ENCODE data around the gene SERHL2.
A peak's percentile ranks its signal among the peaks of the same experiment; 100 is the strongest.
"Not testable (repeated sequence)": the region's sequence is repeated elsewhere in the genome, so short reads cannot be mapped to it uniquely, and the experiment has no call there.

SERHL2 gene

DNA sequence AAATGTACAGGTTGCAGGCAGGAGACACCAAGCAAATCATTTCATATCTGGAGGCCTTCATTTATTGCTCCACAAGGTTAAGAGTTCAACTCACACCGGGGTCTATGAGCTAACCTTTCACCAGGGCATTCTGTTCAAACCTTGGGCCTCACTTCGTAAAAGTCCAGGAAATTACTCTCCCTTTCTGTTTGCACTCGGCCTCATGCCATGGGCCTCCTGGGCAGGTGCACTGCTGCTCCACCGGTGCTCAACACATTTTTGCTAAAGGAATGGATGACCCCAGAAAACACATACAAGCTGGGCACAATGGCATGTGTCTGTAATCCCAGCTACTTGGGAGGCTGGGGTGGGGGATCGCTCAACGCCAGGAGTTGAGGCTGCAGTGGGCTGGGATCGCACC lies 17.6 kb upstream of the SERHL2 start:
- no peak for DNase-seq

DNA sequence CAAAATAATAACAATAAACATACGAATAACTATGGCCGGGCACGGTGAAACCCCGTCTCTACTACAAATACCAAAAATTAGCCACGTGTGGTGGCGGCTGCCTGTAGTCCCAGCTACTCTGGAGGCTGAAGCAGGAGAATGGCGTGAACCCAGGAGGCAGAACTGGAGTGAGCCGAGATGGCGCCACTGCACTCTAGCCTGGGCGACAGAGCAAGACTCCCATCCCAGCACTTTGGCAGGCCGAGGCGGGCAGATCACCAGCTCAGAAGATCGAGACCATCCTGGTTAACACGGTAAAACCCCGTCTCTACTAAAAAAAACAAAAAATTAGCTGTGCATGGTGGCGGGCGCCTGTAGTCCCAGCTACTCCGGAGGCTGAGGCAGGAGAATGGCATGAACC lies 17.1 kb upstream of the SERHL2 start:
- not testable (repeated sequence) for DNase-seq

DNA sequence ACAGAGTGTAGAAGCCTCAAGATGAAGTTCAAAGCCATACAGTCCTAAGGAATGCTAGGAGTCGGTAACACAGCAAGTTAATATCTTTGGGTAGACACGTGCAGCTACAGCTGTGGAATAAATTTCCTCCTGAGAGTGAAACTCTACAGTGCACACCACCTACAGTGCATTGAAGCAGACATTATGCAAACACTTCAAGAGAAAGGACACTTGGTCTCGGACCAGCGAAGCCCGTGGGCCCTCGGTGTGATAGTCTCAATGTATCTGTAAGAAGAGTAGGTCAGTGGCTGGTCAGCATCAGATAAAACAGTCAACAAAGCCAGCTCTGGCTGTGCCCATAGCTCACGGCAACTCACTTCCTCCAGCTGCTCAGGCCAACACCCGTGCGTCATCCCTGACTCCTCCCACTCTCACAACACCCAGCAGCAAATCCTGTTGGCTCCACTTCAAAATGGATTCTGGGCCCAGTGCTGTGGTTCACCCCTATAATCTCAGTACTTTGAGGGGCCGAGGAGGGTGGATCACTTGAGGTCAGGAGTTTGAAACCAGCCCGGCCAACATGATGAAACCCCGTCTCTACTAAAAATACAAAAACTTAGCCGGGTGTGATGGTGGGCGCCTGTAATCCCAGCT lies 16.4 kb upstream of the SERHL2 start:
- not testable (repeated sequence) for DNase-seq

DNA sequence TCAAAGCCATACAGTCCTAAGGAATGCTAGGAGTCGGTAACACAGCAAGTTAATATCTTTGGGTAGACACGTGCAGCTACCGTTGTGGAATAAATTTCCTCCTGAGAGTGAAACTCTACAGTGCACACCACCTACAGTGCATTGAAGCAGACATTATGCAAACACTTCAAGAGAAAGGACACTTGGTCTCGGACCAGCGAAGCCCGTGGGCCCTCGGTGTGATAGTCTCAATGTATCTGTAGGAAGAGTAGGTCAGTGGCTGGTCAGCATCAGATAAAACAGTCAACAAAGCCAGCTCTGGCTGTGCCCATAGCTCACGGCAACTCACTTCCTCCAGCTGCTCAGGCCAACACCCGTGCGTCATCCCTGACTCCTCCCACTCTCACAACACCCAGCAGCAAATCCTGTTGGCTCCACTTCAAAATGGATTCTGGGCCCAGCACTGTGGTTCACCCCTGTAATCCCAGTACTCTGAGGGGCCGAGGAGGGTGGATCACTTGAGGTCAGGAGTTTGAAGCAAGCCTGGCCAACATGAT lies 14.5 kb upstream of the SERHL2 start:
- not testable (repeated sequence) for DNase-seq

DNA sequence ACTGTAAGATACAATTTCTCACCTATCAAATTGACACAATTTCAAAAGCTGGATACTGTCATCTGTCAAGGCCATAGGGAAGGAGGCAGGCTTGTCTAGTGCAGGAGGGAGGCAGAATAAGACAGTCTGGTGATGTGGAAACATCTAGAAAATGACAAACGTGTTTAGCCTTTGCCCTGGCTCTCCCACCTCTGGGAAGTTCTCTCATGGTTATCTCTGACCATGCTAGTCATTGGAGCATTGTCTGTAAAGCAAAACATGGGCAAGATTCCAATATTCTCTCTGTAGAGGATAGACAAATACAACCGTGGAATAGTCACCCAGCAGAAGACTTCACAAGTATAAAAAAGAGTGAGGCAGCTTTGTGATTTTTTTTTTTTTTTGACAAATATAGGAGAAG lies 9.1 kb upstream of the SERHL2 start:
- DNase-seq, result no peak

DNA sequence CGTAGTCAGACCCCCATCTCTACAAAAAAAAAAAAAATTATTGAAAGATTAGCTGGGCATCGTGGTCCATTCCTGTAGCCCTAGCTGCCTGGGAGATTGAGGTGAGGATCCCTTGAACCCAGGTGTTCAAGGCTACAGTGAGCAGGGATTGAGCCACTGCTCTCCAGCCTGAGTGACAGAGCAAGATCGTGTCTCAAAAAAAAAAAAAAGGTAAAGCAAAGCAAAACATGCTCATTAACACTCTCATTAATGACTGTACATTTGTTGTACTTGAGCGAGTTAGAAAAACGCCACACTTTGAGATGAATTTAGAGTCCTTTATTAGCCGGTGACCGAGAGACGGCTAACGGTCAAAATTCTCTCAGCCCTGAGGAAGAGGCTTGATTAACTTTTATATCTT lies 6.2 kb upstream of the SERHL2 start:
- no peak for DNase-seq

DNA sequence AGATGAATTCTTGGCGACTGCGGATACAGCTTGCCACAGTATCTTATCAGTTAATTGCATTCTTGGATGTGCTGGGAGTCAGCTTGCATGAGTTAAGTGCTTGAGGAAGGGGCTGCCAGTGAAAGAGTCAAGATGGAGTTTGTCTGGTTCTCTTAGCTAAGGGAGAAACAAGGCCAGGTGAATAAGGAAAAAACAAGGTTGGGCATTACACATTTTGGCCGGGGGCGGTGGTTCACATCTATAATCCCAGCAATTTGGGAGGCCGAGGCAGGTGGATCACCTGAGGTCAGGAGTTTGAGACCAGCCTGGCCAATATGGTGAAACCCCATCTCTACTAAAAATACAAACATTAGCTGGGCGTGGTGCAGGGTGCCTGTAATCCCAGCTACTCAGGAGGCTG lies 5.6 kb upstream of the SERHL2 start:
- not testable (repeated sequence) for DNase-seq

DNA sequence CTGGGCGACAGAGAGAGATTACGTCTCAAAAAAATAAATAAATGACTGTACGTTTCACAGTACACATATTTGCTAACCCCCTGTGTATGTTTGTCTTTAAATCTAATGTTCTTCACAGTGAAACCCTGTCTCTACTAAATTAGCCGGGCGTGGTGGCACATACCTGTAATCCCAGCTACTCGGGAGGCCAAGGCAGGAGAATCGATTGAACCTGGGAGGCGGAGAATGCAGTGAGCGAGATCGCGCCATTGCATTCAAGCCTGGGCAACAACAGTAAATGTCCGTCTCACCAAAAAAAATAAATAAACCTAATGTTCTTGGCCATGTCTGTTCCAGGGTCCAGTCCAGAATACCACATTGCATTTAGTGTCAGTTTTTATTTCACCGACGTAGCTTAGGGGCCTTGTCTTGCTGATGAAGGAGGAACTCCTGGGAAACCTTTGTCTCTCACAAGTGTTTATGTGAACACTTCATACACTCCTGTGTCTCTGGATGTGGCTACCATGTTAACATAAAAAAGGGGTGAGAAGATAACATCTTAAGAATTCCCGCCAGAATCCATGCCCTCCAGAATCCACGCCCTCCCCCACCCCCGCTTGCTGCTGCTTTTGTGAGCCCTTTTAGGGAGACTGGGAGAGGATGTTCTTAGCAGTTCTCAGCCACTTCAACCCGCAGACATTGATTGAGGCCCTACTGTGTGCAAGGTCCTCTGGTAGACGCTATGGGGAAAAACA lies 5.0 kb upstream of the SERHL2 start:
- DNase-seq, result no peak

DNA sequence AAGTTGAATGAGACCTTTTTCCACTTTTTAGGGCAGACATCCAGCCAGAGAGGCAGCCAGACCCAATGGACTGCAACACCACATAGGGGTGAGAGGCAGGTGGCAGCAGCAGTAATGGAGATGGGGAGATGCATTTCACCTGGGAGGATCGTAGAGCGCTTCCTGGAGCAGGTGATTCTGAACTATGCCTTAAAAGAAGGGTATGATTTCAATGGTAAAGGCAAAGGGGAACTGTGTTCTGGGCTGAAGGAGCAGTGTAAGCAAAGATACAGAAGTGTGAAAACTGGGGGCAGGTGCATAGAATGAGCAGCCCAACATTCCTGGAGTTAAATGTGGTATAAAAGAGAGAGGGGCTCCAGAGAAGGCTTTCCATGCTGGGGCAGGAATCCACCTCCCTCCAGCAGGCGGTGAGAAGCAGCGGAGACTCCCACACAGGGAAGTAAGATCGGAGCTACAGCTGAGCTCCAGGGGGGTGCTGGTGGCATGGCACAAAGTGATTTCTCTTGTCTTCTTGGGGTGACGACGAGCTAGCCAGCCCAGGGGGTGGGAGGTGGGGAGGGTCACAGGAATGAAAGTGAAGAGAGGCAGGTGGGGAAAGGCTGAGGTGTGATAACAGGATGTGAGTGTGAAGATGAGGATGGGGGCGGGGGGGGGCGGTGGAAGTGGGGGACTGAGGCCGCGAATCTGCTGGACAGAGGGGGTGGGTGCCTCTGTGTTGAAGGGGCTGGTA lies 4.3 kb upstream of the SERHL2 start:
- no peak for DNase-seq

DNA sequence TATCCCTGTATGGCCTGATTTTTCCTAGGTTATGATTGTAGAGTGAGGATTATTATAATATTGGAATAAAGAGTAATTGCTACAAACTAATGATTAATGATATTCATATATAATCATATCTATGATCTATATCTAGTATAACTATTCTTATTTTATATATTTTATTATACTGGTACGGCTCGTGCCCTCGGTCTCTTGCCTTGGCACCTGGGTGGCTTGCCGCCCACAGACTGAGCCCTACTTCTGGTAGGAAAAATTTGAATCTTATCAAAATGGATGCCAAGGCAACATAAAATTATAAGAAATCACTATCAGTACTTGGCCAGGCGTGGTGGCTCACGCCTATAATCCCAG lies 1.5 kb upstream of the SERHL2 start:
- not testable (repeated sequence) for DNase-seq

DNA sequence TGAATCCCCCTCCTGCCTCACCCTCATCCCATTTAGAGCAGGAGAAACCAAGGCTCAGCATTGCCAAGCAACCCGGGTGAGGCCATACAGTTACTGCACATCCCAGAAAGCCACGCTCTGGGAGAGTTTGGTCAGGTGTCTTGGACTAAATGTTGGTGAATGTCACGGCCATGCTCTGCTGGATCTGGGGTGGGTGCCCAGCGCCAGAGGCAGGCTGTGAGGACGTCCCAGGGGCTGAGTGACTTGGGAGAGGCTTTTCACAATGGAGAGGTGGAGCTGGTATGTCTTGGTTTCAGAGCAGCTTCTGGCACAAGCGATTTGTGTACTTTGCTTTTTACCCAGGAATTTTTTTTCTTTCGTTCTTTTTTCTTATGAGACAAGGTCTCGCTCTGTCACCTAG lies 6.6 kb downstream of the SERHL2 start:
- no peak for DNase-seq

DNA sequence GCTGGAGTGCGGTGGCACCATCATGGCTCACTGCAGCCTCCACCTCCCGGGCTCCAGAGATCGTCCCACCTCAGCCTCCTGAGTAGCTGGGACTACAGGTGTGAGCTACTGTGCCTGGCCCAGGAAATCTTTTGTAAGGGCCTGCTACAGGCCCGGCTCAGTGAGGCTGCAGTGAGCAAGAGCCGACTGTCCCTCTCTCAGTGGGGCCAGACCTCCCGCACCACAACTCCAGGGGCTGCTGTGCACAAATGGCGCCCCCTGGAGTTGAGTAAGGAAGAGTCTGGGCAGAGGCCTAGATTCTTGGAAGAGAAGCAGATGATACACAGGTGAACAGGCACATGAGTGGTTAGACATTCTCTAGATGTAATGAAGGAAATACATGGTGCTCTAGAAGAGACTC lies 7.0 kb downstream of the SERHL2 start:
- DNase-seq, result peak in 1 of 2 donors; percentile 6

DNA sequence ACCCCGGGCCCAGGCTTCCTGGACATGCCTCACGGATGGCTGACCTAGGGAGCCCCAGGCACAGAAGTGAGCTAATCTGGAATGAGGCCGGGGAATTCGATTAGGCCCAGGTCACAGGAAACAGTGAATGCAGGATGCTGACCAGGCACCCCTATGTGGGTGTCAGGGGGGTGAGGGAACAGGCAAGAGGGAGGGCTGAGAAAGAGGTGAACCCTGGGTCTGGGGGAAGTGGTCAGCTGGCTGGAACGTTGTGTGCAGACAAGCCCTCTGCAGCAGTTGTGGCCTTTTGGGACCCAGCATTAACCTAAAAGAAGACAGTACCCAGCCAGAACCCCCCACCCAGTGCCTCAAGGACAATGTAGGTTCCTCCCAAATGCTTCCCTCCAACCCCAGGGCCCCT lies 8.1 kb downstream of the SERHL2 start:
- no peak for DNase-seq

DNA sequence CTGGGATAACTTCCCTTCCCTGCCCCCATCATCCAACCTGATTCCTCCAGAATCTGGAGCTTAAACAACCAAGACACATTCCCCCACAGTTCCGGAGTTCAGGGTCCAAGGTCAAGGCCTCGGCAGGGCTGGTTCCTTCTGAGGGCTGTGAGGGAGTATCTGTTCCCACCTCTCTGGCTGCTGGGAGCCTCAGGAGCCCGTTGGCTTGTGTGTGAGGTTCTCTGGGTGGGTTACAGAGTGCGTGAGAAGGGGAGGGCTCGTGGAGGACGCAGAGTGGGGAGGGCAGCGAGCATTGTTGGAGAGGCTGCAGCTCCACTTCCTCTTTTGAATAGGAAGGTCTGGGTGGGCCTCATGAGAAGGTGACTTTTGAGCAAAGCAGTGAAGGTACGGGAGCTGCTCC lies 8.5 kb downstream of the SERHL2 start:
- DNase-seq, result no peak

DNA sequence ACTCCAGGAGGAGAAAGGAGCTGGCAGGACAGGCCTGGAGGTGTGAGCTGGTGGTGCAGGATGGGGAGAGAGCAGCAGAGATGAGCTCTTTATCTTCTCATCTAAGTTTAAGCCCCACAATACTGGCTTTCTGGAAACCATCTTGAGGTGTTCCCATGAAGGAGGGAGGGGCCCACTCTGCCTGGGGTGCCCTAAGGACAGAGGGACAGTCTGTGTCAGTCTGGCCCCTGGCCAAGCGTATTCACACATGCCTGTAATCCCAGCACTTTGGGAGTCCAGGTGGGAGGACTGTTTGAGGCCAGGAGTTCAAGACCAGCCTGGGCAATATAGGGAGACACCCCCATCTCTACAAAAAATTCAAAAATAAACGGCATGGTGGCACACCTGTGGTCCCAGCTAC lies 8.9 kb downstream of the SERHL2 start:
- no peak for DNase-seq

DNA sequence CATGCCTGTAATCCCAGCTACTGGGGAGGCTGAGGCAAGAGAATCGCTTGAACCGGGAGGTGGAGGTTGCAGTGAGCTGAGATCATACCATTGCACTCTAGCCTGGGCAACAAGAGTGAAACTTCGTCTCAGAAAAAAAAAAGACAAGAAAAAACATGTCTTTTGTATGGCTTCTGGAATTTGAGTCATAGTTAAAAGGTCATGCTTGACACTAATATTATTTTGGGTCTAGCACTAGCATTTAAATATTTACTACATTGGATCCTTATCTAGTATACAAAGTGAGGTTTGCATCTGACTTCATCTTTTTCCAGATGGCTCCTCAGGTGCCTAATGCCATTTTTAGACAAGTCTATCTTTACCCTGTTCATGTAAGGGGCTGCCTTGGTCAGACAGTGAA lies 10.2 kb downstream of the SERHL2 start:
- DNase-seq, result not testable (repeated sequence)

DNA sequence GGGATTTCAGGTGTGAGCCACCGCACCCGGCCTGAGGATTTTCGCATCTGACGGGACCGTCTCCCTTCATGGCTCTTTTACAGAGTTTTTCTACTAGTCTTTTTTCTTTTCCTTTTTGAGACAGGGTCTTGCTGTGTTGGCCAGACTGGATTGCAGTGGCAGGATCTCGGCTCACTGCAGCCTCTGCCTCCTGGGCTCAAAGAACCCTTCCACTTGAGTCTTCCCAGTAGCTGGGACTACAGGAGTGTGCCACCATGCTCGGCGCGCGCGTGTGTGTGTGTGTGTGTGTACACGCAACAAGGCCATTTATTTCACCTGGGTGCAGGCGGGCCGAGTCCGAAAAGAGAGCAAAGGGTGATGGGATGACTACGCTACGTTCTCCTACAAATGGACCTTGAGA lies 10.9 kb downstream of the SERHL2 start:
- no peak for DNase-seq

DNA sequence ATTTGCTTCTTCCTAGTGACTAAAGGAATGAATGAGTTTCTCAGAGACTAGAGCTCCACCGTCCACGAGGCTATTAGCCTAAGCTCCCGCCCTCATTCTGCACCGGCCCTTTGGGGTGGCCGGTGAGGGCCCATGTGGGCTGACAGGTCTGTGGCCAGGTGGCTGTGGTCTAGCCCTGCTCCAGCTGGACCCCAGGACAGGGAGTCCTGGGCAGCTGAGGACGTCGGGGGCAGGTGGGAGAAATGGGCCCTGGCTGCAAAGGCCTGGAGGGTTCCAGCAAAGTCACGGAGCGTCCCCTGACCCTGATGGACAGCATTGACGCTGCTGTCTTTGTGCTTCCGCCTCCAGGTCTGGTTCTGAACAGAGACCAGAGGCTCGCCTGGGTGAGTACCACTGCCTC lies 12.2 kb downstream of the SERHL2 start:
- DNase-seq, result no peak

DNA sequence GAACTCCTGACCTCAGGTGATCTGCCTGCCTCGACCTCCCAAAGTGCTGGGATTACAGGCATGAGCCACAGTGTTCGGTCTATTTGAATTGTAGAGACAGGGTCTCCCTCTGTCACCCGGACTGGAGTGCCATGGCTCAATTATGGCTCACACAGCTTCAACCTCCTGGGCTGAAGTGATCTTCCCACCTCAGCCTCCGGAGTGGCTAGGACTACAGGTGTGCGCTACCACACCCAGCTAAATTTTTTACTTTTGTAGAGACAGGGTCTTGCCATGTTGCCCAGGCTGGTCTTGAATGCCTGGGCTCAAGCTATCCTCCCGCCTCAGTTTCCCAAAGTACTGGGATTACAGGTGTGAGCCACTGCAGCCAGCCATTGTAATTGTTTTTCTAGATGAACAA lies 14.2 kb downstream of the SERHL2 start:
- DNase-seq, result not testable (repeated sequence)

DNA sequence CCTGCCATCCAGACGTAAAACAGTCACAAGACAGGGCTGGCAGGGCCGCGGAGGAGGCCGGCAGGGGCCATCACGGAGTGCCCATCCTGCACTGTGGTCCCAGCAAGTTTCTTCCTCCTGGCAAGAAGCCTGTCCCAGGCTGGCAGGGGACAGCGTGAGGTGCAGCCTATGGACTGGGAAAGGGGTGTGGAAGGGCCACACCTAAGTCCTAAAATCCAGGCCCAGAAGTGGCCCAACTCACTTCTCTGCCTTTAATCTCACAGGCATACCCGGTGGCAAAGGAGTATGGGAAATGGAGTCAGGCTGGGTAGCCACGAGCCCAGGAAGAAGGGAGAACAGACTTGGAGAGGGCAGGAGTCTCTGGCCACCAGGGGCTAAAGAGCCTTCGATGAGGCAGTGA lies 16.8 kb downstream of the SERHL2 start:
- DNase-seq, result not testable (repeated sequence)

DNA sequence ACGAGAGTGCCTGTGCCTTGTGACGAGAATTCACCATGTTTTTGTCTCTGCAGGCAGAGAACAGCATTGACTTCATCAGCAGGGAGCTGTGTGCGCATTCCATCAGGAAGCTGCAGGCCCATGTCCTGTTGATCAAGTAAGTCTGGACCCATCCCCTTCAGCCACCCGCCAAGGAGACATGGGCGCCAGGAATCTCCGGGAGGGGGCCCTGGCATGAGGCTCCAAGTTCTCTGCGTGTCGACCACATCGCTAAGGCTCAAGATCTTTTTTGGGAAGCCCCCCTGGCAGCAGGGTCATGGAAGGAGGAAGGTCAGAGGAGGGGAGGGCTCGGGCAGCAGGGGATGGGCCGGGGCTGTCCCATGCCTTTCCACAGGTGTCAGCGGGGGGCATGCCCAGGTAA lies 17.3 kb downstream of the SERHL2 start:
- not testable (repeated sequence) for DNase-seq

DNA sequence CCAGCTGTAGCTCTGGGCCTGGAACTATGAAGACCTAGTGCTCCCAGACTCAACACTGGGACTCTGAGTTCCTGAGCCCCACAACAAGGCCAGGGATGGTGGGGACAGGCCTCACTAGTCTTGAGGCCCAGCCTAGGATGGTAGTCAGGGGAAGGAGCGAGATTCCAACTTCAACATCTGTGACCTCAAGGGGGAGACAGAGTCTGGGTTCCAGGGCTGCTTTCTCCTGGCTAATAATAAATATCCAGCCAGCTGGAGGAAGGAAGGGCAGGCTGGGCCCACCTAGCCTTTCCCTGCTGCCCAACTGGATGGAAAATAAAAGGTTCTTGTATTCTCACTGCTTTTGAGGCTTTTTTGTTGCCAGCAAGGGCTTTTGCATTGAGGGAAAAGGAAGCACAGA lies 20.3 kb downstream of the SERHL2 start:
- DNase-seq, result not testable (repeated sequence)

DNA sequence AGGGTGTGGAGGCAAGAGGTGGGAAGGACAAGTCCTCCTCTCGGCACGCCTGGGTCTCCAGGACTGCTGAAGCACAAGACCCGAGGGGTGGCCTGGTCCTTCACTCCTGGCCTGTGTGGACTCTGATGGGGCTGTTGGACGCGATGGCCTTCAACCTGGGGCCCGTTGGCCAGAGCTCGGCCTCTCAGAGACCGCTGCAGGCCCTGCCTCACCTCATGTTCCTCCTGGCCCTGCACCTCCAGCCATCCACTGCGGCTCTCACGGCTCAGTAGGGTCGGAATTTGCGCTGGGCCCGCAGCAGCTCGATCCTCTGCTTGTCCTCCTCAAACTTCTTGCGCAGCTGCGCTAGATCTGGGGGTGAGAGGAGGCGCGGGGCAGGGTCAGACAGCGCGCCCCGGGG lies 20.7 kb downstream of the SERHL2 start:
- DNase-seq, result not testable (repeated sequence)
